Retinal pigment epithelial cell (primary cell): Measurements from ENCODE around the gene ATG2A.

ENCODE experiments used
- DNase-seq: peaks from one replicate; pipeline ENCODE4 v3.0.0-alpha.2; 2010; ENCODE audit warnings: low read depth
- H3K4me3 ChIP-seq: 2 replicates; pipeline ENCODE4 v1.5.1; 2011; ENCODE audit warnings: mild to moderate bottlenecking, low read length, control low read depth, moderate library complexity
- CTCF ChIP-seq: conservative IDR thresholded peaks from 2 replicates; pipeline ENCODE4 v1.5.1; 2011; ENCODE audit warnings: low read depth, low read length, control low read depth, inconsistent platforms

Gene ATG2A

GRCh38 chr11:64885367-64886286, 31.4 kb downstream of the ATG2A start:
- no peak for DNase-seq
- H3K4me3 ChIP-seq: no peak overlapping the region
- TF ChIP-seq CTCF: no peak

- no peak for TF ChIP-seq CTCF
- no peak for DNase-seq
- H3K4me3 ChIP-seq: no peak overlapping the region
Measured at GRCh38 chr11:64884019-64884418, 33.0 kb downstream of the ATG2A start.

- no peak for DNase-seq
- TF ChIP-seq CTCF: no peak
- H3K4me3 ChIP-seq: no peak overlapping the region
Measured at GRCh38 chr11:64883575-64883974, 33.4 kb downstream of the ATG2A start.

- DNase-seq: no peak
- no peak overlapping the region for H3K4me3 ChIP-seq
- no peak for TF ChIP-seq CTCF
Measured at GRCh38 chr11:64882243-64882642, 34.8 kb downstream of the ATG2A start.

- no peak for TF ChIP-seq CTCF
- no peak for DNase-seq
- H3K4me3 ChIP-seq: no peak overlapping the region
Measured at GRCh38 chr11:64881476-64881875, 35.5 kb downstream of the ATG2A start.

- DNase-seq: no peak
- TF ChIP-seq CTCF: no peak
- H3K4me3 ChIP-seq: no peak overlapping the region
Measured at GRCh38 chr11:64880240-64881001, 36.6 kb downstream of the ATG2A start.
